Measurements from ENCODE around the gene SMIM8.

Gene SMIM8

DNA sequence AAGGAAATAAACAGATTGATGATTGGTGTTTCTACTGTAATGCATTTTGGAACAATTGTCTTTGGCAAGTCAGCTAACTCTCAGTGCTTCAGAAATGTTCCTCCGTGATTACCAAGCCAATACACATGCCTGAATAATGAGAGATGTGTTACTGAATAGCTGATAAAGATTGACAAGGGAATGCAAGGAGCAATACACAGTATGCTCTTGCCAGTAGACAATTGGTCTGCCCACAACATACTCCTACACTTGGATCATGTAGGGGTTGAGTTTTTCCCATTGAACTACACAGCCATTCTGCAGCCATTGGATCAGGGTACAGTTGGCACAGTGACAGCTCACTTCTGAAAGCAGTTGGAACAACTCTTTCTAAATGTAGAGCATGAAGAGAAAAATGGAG, 12.3 kb downstream of the SMIM8 start:
- intact Hi-C loops (cut with DNase I; ENCODE audit: low total_unique reads): no loop called here
- DNase-seq: no peak

GRCh38 chr6:87336367-87336766, 14.0 kb downstream of the SMIM8 start:
- intact Hi-C loops (cut with DNase I; ENCODE audit: low total_unique reads): no loop called here
- no peaks in the 10 kb centered on the region for H3K36me3 ChIP-seq
- DNase-seq: no peak
- no peak overlapping the region for H3K4me3 ChIP-seq
- no peaks in the 10 kb centered on the region for H3K9me3 ChIP-seq
- H3K4me1 ChIP-seq: peaks cover 0 to 25% (median 1%) of the 10 kb centered on the region in 4 donors
- H3K27me3 ChIP-seq: no peaks in the 10 kb centered on the region
- no peak overlapping the region for H3K27ac ChIP-seq
- TF ChIP-seq, protein P1, sequence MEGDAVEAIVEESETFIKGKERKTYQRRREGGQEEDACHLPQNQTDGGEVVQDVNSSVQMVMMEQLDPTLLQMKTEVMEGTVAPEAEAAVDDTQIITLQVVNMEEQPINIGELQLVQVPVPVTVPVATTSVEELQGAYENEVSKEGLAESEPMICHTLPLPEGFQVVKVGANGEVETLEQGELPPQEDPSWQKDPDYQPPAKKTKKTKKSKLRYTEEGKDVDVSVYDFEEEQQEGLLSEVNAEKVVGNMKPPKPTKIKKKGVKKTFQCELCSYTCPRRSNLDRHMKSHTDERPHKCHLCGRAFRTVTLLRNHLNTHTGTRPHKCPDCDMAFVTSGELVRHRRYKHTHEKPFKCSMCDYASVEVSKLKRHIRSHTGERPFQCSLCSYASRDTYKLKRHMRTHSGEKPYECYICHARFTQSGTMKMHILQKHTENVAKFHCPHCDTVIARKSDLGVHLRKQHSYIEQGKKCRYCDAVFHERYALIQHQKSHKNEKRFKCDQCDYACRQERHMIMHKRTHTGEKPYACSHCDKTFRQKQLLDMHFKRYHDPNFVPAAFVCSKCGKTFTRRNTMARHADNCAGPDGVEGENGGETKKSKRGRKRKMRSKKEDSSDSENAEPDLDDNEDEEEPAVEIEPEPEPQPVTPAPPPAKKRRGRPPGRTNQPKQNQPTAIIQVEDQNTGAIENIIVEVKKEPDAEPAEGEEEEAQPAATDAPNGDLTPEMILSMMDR (IDR thresholded peaks at IDR 0.05): no peak

More for the DNA sequence above, 12.3 kb downstream of the SMIM8 start:
- no peak overlapping the region for H3K4me3 ChIP-seq
- H3K9me3 ChIP-seq: no peaks in the 10 kb centered on the region
- H3K27ac ChIP-seq: no peak overlapping the region
- H3K4me1 ChIP-seq: peaks cover 0 to 16% (median 0%) of the 10 kb centered on the region in 4 donors
- no peaks in the 10 kb centered on the region for H3K27me3 ChIP-seq
- H3K36me3 ChIP-seq: no peaks in the 10 kb centered on the region
- TF ChIP-seq, protein P1 (IDR thresholded peaks at IDR 0.05): no peak

DNA sequence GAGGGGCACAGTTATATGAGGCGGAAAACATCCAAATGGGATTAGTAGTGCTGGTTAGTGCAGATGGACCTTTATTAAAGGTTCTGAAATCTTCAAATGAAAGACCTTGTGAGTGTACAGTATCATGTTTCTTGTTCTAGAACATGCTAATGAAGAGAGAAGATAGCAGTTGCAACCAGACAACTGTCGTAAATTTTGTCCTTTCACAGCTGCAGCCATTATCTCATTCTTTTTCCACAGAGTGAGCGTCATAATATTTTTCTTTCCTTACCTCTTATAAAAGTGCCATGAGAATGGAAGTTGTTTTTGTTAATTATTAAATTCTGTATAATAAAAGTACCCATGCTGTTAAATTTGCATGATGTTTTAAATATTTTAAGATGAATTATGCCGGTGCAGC, 17.8 kb downstream of the SMIM8 start:
- Histone ChIP-seq H3K27me3 (no peaks in the 10 kb centered on the region), H3K36me3 (peaks cover 0 to 4% (median 2%) of the 10 kb centered on the region in 3 donors), H3K4me3 (no peak overlapping the region), H3K4me1 (peaks cover 0 to 9% (median 1%) of the 10 kb centered on the region in 4 donors), H3K9me3 (no peaks in the 10 kb centered on the region), H3K27ac (no peak overlapping the region)
- no peak for DNase-seq
- intact Hi-C loops (cut with DNase I; ENCODE audit: low total_unique reads): no loop called here
- TF ChIP-seq, protein P1 (IDR thresholded peaks at IDR 0.05): no peak

DNA sequence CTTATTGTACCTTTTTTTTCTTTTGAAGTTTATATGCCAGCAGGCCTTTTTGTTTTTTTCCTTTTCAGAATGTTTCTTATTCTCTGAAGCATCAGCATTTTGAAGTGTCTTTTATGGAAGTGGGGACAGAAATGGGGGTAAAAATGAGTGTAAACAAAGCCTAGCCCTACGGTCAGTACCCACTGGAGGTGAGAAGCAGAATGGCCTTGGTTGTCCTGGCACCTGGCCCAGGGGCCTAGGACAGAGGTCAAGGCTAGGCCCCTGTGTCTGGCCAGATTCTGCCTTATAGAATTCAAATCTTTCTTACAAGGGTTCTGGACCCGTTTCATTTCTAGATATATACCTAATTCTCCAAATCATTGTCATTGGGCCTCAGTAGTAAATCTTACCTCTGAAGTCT, 18.8 kb downstream of the SMIM8 start:
- Histone ChIP-seq H3K27me3 (no peaks in the 10 kb centered on the region), H3K4me3 (no peak overlapping the region), H3K9me3 (no peaks in the 10 kb centered on the region), H3K27ac (no peak overlapping the region), H3K4me1 (peaks cover 0 to 9% (median 1%) of the 10 kb centered on the region in 4 donors), H3K36me3 (peaks cover 0 to 7% (median 4%) of the 10 kb centered on the region in 3 donors)
- intact Hi-C loops (cut with DNase I; ENCODE audit: low total_unique reads): no loop called here
- TF ChIP-seq, protein P1 (IDR thresholded peaks at IDR 0.05): no peak
- DNase-seq: no peak

- intact Hi-C loops (cut with DNase I; ENCODE audit: low total_unique reads): no loop called here
- TF ChIP-seq, protein P1 (IDR thresholded peaks at IDR 0.05): no peak
- peaks cover 0 to 9% (median 1%) of the 10 kb centered on the region in 4 donors for H3K4me1 ChIP-seq
- no peak overlapping the region for H3K27ac ChIP-seq
- no peak for DNase-seq
- H3K4me3 ChIP-seq: no peak overlapping the region
- H3K36me3 ChIP-seq: peaks cover 0 to 7% (median 4%) of the 10 kb centered on the region in 3 donors
- H3K9me3 ChIP-seq: no peaks in the 10 kb centered on the region
- H3K27me3 ChIP-seq: no peaks in the 10 kb centered on the region
Observed at GRCh38 chr6:87341899-87342298, 19.5 kb downstream of the SMIM8 start.

DNA sequence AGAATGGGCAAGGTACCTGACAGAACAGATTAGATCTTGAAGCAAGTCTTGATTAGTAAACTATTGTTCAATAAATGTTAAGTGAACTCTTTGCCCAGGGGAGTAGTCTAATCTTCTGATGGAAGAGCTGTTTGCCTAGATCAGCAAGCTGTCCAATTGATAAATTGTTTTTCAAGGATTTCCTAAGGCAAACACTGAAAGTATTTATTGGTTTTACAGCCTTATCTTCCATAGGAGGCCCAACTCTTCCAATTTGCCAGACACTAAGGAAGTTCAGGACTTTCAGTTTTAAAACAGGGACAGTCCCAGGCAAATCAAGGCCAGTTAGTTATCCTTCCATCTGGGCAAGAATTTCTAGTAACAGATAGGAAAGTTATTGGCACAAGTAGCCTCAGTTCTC, 20.4 kb downstream of the SMIM8 start:
- H3K27me3 ChIP-seq: no peaks in the 10 kb centered on the region
- intact Hi-C loops (cut with DNase I; ENCODE audit: low total_unique reads): no loop called here
- H3K9me3 ChIP-seq: no peaks in the 10 kb centered on the region
- peaks cover 0 to 7% (median 4%) of the 10 kb centered on the region in 3 donors for H3K36me3 ChIP-seq
- no peak overlapping the region for H3K27ac ChIP-seq
- no peak overlapping the region for H3K4me3 ChIP-seq
- H3K4me1 ChIP-seq: peaks cover 0 to 9% (median 1%) of the 10 kb centered on the region in 4 donors
- no peak for DNase-seq
- TF ChIP-seq, protein P1 (IDR thresholded peaks at IDR 0.05): no peak
